HG03439 (cell line): ENCODE measurements around the gene MAP7D1.
"Not testable (repeated sequence)": the region's sequence is repeated elsewhere in the genome, so short reads cannot be mapped to it uniquely, and the experiment has no call there.

Experiments used
- ATAC-seq: cut with Tn5 transposase; IDR thresholded peaks from one replicate; pipeline ENCODE4 v1.9.1; 2021; ENCODE audit warnings: mild to moderate bottlenecking, moderate library complexity; ENCODE audit not compliant: unreplicated experiment

The MAP7D1 gene

GRCh38 chr1:36199934-36200741 lies 44.2 kb downstream of the MAP7D1 start:
- ATAC-seq, result no peak

GRCh38 chr1:36203027-36203553 lies 47.1 kb downstream of the MAP7D1 start:
- no peak for ATAC-seq

GRCh38 chr1:36203554-36204346 lies 47.8 kb downstream of the MAP7D1 start:
- no peak for ATAC-seq

GRCh38 chr1:36204347-36204909 lies 48.5 kb downstream of the MAP7D1 start:
- no peak for ATAC-seq

GRCh38 chr1:36206323-36206858 lies 50.4 kb downstream of the MAP7D1 start:
- no peak for ATAC-seq

- ATAC-seq, result no peak
Observed at GRCh38 chr1:36207339-36207738, 51.4 kb downstream of the MAP7D1 start.

- no peak for ATAC-seq
Observed at GRCh38 chr1:36208978-36209703, 53.2 kb downstream of the MAP7D1 start.

GRCh38 chr1:36211307-36211706 lies 55.3 kb downstream of the MAP7D1 start:
- ATAC-seq, result no peak

- ATAC-seq, result no peak
Observed at GRCh38 chr1:36211841-36212240, 55.9 kb downstream of the MAP7D1 start.

- ATAC-seq, result no peak
Observed at GRCh38 chr1:36212782-36213181, 56.8 kb downstream of the MAP7D1 start.

- no peak for ATAC-seq
Observed at GRCh38 chr1:36217670-36218069, 61.7 kb downstream of the MAP7D1 start.

GRCh38 chr1:36221901-36222300 lies 65.9 kb downstream of the MAP7D1 start:
- not testable (repeated sequence) for ATAC-seq

GRCh38 chr1:36222481-36223380 lies 66.8 kb downstream of the MAP7D1 start:
- no peak for ATAC-seq

GRCh38 chr1:36223381-36223995 lies 67.5 kb downstream of the MAP7D1 start:
- ATAC-seq, result peak; percentile 14

GRCh38 chr1:36223996-36224536 lies 68.1 kb downstream of the MAP7D1 start, which contains the start of gene THRAP3:
THRAP3 (plus strand) TSS chr1:36224443; CDS start chr1:36282564, 58,121 bp downstream.
- peak; percentile 93 for ATAC-seq

GRCh38 chr1:36224537-36225282 lies 68.8 kb downstream of the MAP7D1 start:
- ATAC-seq, result peak; percentile 46

- ATAC-seq, result no peak
Observed at GRCh38 chr1:36225283-36225899, 69.4 kb downstream of the MAP7D1 start.
